ENCODE results near the gene CFAP61. TPM values are rescaled to one million over a fixed set of nuclear protein-coding genes. Genes with fewer than 3 reads are reported as not detected.

The CFAP61 gene
- total RNA-seq, 6 experiments from 2014 or later, result 0.26 TPM; not detected in 5

- no peak for DNase-seq
- Mint-ChIP-seq H3K27me3 (ENCODE audit: insufficient read depth) (no peaks in the 10 kb centered on the region; the same call in none of the 2 replicates), H3K4me1 (ENCODE audit: low read depth) (no peaks in the 10 kb centered on the region), H3K9me3 (no peaks in the 10 kb centered on the region), H3K27ac (no peak overlapping the region), H3K36me3 (ENCODE audit: low read depth) (no peaks in the 10 kb centered on the region), H3K4me3 (no peak overlapping the region)
- no peak for TF ChIP-seq CTCF (IDR thresholded peaks at IDR 0.05)
Observed at GRCh38 chr20:20265210-20265609, 212.9 kb downstream of the CFAP61 start.

GRCh38 chr20:20266552-20266951, 214.2 kb downstream of the CFAP61 start:
- H3K9me3 Mint-ChIP-seq, result no peaks in the 10 kb centered on the region
- TF ChIP-seq CTCF (IDR thresholded peaks at IDR 0.05), result no peak
- H3K27ac Mint-ChIP-seq, result no peak overlapping the region
- H3K36me3 Mint-ChIP-seq (ENCODE audit: low read depth), result no peaks in the 10 kb centered on the region
- DNase-seq, result no peak
- H3K27me3 Mint-ChIP-seq (ENCODE audit: insufficient read depth), result no peaks in the 10 kb centered on the region; the same call in none of the 2 replicates
- H3K4me1 Mint-ChIP-seq (ENCODE audit: low read depth), result no peaks in the 10 kb centered on the region
- H3K4me3 Mint-ChIP-seq, result no peak overlapping the region

GRCh38 chr20:20267685-20268370, 215.5 kb downstream of the CFAP61 start:
- Mint-ChIP-seq H3K27ac (no peak overlapping the region), H3K9me3 (no peaks in the 10 kb centered on the region), H3K36me3 (ENCODE audit: low read depth) (no peaks in the 10 kb centered on the region), H3K4me3 (no peak overlapping the region), H3K4me1 (ENCODE audit: low read depth) (no peaks in the 10 kb centered on the region), H3K27me3 (ENCODE audit: insufficient read depth) (no peaks in the 10 kb centered on the region; the same call in none of the 2 replicates)
- DNase-seq, result no peak
- TF ChIP-seq CTCF (IDR thresholded peaks at IDR 0.05), result no peak

- no peak for TF ChIP-seq CTCF (IDR thresholded peaks at IDR 0.05)
Observed at GRCh38 chr20:20271271-20271670, 218.9 kb downstream of the CFAP61 start.

GRCh38 chr20:20272686-20273085, 220.4 kb downstream of the CFAP61 start:
- H3K4me1 Mint-ChIP-seq (ENCODE audit: low read depth), result no peaks in the 10 kb centered on the region
- no peaks in the 10 kb centered on the region for H3K27me3 Mint-ChIP-seq (ENCODE audit: insufficient read depth)
- TF ChIP-seq CTCF (IDR thresholded peaks at IDR 0.05), result no peak
- DNase-seq, result no peak
- H3K36me3 Mint-ChIP-seq (ENCODE audit: low read depth), result no peaks in the 10 kb centered on the region
- H3K9me3 Mint-ChIP-seq, result no peaks in the 10 kb centered on the region
- no peak overlapping the region for H3K27ac Mint-ChIP-seq
- no peak overlapping the region for H3K4me3 Mint-ChIP-seq

More at GRCh38 chr20:20271271-20271670, 218.9 kb downstream of the CFAP61 start:
- H3K27me3 Mint-ChIP-seq (ENCODE audit: insufficient read depth), result no peaks in the 10 kb centered on the region; the same call in none of the 2 replicates
- no peaks in the 10 kb centered on the region for H3K4me1 Mint-ChIP-seq (ENCODE audit: low read depth)
- H3K9me3 Mint-ChIP-seq, result no peaks in the 10 kb centered on the region
- no peak overlapping the region for H3K4me3 Mint-ChIP-seq
- no peak overlapping the region for H3K27ac Mint-ChIP-seq
- DNase-seq, result no peak
- H3K36me3 Mint-ChIP-seq (ENCODE audit: low read depth), result no peaks in the 10 kb centered on the region

All from HFFc6 (cell line).